Body of pancreas (tissue), 4 donors: ENCODE results near the gene KCNC1.

ENCODE experiments used
- POLR2A ChIP-seq, 3 donors: fragments of 450-650 bp; IDR thresholded peaks; one replicate each; pipeline ENCODE4 v1.6.1; 2016; ENCODE audit warnings: antibody characterized with exemption in 3 of 3, mild to moderate bottlenecking in 2 of 3
- TF ChIP-seq, protein P1 (sequence below), 7 experiments: fragments of 450-650 bp in 4 of 7; fragments of 200-600 bp in 3 of 7; sonication (generic) in 3 of 7; IDR thresholded peaks; one replicate each; pipeline ENCODE4 v1.5.1; 2016 to 2019; ENCODE audit warnings: antibody characterized with exemption in 7 of 7

DNA sequence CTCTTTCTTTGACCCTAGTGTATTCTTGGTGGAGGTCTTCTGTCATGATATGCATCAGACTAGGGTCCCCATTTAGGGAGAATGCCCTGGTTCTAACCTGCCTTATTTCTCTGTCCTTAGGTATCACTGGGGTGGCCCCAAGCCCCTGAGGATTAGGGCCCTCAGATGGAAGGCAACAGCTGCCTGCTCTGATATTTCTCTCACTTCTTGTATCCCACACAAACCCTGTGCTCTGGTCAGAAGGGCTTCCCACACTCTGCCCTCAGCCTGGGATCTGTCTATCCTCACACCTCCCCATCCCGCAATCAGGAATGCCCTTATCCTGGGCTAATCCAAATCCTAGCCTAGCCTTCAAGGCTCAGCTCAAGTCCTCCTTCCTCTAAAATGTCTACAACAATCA lies 75.5 kb downstream of the KCNC1 start:
- TF ChIP-seq, protein P1, sequence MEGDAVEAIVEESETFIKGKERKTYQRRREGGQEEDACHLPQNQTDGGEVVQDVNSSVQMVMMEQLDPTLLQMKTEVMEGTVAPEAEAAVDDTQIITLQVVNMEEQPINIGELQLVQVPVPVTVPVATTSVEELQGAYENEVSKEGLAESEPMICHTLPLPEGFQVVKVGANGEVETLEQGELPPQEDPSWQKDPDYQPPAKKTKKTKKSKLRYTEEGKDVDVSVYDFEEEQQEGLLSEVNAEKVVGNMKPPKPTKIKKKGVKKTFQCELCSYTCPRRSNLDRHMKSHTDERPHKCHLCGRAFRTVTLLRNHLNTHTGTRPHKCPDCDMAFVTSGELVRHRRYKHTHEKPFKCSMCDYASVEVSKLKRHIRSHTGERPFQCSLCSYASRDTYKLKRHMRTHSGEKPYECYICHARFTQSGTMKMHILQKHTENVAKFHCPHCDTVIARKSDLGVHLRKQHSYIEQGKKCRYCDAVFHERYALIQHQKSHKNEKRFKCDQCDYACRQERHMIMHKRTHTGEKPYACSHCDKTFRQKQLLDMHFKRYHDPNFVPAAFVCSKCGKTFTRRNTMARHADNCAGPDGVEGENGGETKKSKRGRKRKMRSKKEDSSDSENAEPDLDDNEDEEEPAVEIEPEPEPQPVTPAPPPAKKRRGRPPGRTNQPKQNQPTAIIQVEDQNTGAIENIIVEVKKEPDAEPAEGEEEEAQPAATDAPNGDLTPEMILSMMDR (IDR thresholded peaks at IDR 0.05), result no peak
- TF ChIP-seq POLR2A (IDR thresholded peaks at IDR 0.05), result no peak
